ENCODE data around the gene MVD.

The MVD gene

DNA sequence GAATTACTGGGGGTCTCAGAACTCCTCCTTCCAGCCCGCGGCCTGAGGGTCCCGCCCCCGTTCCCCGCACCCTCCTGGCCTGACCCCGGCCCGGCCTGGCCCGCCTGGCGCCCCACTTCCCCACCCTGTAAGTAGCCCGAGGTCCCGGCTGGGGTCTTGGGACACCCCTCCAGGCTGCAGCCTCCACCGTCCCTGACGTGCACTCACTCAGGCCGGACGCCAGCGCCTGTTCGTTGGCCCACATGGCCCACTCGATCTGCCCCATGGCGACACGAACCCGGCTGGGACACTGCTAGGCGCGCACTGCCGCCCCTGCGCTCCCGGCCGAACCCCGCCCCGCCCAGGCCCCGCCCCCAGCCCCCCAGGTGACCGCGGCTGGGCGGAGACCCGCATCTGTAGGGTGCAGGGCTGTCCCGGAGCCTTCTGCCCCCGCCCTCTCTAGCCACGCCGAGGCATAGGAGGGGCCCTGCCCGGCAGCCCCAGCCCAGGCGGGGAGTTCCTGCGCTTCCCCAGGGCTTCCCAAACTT, 12.1 kb downstream of the MVD start, which contains the start of gene CYBA:
Gene CYBA (minus strand): TSS at position 305 of the 527 bp plus-strand sequence. CDS start 40 bp downstream, at position 265.
- TF ChIP-seq, protein P1, sequence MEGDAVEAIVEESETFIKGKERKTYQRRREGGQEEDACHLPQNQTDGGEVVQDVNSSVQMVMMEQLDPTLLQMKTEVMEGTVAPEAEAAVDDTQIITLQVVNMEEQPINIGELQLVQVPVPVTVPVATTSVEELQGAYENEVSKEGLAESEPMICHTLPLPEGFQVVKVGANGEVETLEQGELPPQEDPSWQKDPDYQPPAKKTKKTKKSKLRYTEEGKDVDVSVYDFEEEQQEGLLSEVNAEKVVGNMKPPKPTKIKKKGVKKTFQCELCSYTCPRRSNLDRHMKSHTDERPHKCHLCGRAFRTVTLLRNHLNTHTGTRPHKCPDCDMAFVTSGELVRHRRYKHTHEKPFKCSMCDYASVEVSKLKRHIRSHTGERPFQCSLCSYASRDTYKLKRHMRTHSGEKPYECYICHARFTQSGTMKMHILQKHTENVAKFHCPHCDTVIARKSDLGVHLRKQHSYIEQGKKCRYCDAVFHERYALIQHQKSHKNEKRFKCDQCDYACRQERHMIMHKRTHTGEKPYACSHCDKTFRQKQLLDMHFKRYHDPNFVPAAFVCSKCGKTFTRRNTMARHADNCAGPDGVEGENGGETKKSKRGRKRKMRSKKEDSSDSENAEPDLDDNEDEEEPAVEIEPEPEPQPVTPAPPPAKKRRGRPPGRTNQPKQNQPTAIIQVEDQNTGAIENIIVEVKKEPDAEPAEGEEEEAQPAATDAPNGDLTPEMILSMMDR (IDR thresholded peaks at IDR 0.05; ENCODE audit: insufficient read depth, low read length, poor library complexity, severe bottlenecking): no peak
- Histone ChIP-seq H3K4me3 (replicated peaks; ENCODE audit: low read depth, low read length) (peak within 1 kb of the TSS; percentile 95), H3K36me3 (ENCODE audit: control insufficient read depth, insufficient read depth, low read length) (peaks cover 33% of the 10 kb centered on the region), H3K27me3 (replicated peaks; ENCODE audit: control insufficient read depth, insufficient read depth, low read length) (no peaks in the 10 kb centered on the region)
- DNase-seq (ENCODE audit: extremely low read depth, insufficient read length): peak; percentile 89

DNA sequence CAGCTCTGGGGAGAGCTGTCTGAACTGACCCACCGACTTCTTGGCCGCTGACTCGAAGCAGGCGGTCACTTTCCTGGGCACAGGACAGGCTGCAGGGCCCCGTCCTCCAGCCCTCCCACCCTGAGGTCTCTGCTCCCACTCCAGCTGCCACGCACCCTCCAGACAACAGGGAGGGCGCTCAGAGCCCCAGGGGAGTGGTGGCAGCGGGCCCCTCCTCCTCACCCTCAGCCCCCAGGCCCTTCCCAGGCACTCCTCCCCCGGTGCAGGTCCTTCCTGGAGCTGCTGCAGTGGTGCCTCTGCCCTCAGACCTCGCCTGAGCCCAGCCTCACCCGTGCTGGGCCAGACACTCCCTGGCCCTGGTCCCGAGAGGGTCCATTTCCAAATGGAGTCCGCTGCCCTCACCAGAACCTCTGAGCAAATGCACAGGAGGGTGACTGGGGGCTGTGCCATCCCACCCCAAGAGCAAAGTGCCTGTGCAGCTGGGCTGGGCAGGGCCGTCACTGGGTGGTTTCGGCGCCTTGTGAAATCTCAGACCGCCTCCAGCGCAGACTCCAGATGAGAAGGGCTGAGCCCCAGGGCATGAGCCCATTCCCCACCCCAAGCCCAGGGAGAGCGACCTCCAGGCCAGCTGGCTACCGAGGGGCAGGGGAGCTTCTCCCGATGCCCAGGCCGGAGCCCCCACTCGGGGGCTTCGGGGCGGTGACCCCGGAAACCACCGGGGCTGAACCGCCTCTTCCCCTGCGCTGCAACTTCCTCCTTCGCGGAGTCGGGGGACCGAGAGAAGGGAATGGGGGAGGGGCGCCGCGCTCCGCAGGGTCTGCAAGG, 12.8 kb downstream of the MVD start:
- peak; percentile 71 for DNase-seq (ENCODE audit: extremely low read depth, insufficient read length)
- TF ChIP-seq, protein P1 (IDR thresholded peaks at IDR 0.05; ENCODE audit: insufficient read depth, low read length, poor library complexity, severe bottlenecking): no peak
- Histone ChIP-seq H3K27me3 (replicated peaks; ENCODE audit: control insufficient read depth, insufficient read depth, low read length) (no peaks in the 10 kb centered on the region), H3K36me3 (ENCODE audit: control insufficient read depth, insufficient read depth, low read length) (peaks cover 34% of the 10 kb centered on the region), H3K4me3 (replicated peaks; ENCODE audit: low read depth, low read length) (peak overlapping the region; percentile 95)

DNA sequence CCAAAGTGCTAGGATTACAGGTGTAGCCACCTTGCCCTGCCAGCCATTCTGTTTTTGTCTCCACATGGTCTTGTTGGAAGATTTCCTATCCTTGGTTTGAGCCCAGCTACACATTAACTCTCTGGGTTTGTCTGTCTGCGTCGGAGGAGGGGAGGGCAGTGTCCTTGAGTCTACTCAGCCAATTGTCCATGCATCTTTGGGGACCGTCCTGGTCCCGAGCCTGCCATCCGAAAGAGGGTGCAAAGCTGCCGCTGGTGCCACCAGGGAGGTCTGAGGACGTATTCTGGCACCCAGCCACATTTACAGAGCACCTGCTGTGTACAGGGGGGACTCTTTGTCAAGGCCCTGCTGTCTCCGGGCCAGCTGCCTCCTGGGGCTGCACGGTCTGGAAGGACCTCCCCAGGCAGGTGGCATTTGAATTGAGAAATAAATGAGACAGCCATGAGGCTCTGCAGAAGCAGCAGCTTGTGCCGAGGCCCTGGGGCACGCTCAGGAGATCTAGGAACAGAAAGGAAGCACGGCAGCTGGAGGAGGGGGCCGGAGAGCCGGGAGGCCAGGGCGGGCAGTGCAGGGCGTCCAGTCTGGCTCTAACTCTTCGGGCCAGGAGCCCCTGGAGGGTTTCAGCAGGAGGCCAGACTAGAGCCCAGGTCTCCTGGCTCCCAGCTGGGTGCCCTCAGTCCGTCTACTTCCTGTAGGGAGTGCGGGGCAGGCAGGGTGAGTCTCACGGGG, 13.5 kb downstream of the MVD start:
- H3K4me3 ChIP-seq (replicated peaks; ENCODE audit: low read depth, low read length): peak overlapping the region; percentile 95
- H3K27me3 ChIP-seq (replicated peaks; ENCODE audit: control insufficient read depth, insufficient read depth, low read length): no peaks in the 10 kb centered on the region
- peak; percentile 25 for DNase-seq (ENCODE audit: extremely low read depth, insufficient read length)
- TF ChIP-seq, protein P1 (IDR thresholded peaks at IDR 0.05; ENCODE audit: insufficient read depth, low read length, poor library complexity, severe bottlenecking): no peak
- H3K36me3 ChIP-seq (ENCODE audit: control insufficient read depth, insufficient read depth, low read length): peaks cover 32% of the 10 kb centered on the region

DNA sequence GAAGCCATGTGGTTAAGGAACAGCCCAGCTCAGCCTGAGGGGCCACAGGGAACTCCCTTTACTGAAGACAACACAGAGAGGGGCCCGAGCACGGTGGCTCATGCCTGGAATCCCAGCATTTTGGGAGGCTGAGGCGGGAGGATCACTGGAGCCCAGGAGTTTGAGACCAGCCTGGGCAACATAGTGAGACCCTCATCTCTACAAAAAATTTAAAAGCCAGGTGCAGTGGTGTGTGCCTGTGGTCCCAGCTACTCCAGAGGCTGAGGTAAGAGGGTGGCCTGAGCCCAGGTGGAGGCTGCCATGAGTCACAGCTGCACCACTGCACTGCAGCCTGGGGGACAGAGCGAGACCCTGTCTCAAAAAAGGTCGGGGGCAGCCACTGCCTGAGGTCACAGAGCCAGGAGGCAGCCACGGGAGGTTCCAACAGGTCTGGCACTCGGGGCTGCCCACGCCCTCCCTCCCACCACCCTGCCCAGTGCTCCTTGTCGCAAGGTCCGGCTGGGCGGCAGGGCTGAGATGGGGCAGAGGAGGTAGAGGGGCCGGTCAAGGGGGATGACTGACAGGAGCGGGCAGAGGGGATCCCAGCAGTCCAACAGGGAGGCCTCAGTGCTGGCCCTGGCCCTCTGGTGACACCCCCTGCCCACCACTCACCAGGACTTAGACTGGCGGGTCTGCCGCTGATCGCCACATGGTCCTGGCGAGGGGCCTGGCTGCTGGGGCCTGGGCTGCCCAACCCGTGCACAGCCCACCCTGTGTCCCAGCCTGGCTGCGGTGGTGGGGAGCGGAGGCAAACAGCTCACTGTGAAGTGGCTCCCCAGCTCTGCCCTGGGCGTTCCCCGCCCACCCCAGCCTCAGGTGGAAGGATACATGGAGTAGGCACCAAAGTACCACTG, 15.5 kb downstream of the MVD start:
- Histone ChIP-seq H3K36me3 (ENCODE audit: control insufficient read depth, insufficient read depth, low read length) (peaks cover 36% of the 10 kb centered on the region), H3K27me3 (replicated peaks; ENCODE audit: control insufficient read depth, insufficient read depth, low read length) (no peaks in the 10 kb centered on the region), H3K4me3 (replicated peaks; ENCODE audit: low read depth, low read length) (no peak overlapping the region)
- TF ChIP-seq, protein P1 (IDR thresholded peaks at IDR 0.05; ENCODE audit: insufficient read depth, low read length, poor library complexity, severe bottlenecking): no peak
- no peak for DNase-seq (ENCODE audit: extremely low read depth, insufficient read length)

DNA sequence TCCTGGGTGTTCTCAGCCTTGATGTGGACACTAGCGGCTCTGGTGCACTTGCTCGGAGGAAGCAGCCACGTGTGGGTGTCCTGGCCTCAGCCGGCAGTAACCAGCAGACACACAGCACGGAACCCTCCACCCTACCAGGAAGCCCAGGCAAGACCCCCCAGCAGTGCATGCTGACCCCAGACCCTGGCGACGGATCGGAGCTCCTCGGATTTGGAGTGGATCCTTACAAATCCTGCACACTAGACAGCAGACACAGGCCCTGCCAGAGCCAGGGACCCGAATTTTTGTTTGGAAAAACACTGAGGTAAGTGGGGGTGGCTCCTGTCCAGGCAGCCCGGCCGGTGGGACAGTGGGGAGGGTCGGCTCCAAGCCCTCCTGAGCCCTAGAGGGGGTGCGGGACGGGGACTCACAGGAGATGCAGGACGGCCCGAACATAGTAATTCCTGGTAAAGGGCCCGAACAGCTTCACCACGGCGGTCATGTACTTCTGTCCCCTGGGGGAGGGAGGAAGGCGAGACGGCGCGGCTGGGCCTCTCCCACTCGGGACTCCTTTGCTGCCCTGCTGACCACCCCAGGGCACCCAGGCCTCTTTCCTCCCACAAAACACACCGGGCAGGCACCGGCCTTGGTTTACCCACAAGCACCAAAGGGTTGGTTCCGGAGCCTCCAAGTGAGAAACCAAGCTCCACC, 16.4 kb downstream of the MVD start:
- Histone ChIP-seq H3K4me3 (replicated peaks; ENCODE audit: low read depth, low read length) (no peak overlapping the region), H3K36me3 (ENCODE audit: control insufficient read depth, insufficient read depth, low read length) (peaks cover 34% of the 10 kb centered on the region), H3K27me3 (replicated peaks; ENCODE audit: control insufficient read depth, insufficient read depth, low read length) (no peaks in the 10 kb centered on the region)
- peak; percentile 20 for DNase-seq (ENCODE audit: extremely low read depth, insufficient read length)
- TF ChIP-seq, protein P1 (IDR thresholded peaks at IDR 0.05; ENCODE audit: insufficient read depth, low read length, poor library complexity, severe bottlenecking): no peak
